HG03521 (cell line): ENCODE measurements around the gene AHCYL2.
"Not testable (repeated sequence)": the region's sequence is repeated elsewhere in the genome, so short reads cannot be mapped to it uniquely, and the experiment has no call there.

ENCODE experiments used
- ATAC-seq: cut with Tn5 transposase; IDR thresholded peaks from one replicate; pipeline ENCODE4 v1.9.1; 2021; ENCODE audit warnings: mild to moderate bottlenecking, moderate library complexity; ENCODE audit not compliant: unreplicated experiment

AHCYL2 gene

GRCh38 chr7:129476398-129476797 is 251.6 kb downstream of the AHCYL2 start:
- ATAC-seq, result not testable (repeated sequence)
